OCI-LY3 (cell line): ENCODE measurements around the gene SPAG4.

ENCODE experiments used
- H2AFZ ChIP-seq: fragments of 200-600, 300-600 bp; shearing (Covaris generic); 2 replicates; pipeline ENCODE4 v1.6.0; 2014; ENCODE audit warnings: antibody characterized with exemption, low read depth, low read length
- H3K27ac ChIP-seq: fragments of 200-600, 300-600 bp; sonication (generic); 2 replicates; pipeline ENCODE4 v1.5.1; 2014; ENCODE audit warnings: mild to moderate bottlenecking, low read length, moderate library complexity, mixed read lengths
- H3K27me3 ChIP-seq: fragments of 200-600, 300-600 bp; sonication (generic); 2 replicates; pipeline ENCODE4 v1.6.1; 2014; ENCODE audit warnings: low read depth, low read length, mixed read lengths
- H3K36me3 ChIP-seq: fragments of 200-600, 300-600 bp; sonication (generic); replicated peaks from 2 replicates; pipeline ENCODE3; 2014; ENCODE audit warnings: low read depth, low read length, mixed read lengths
- H3K4me1 ChIP-seq: fragments of 300-600, 200-600 bp; sonication (generic); 2 replicates; pipeline ENCODE4 v1.6.1; 2014; ENCODE audit warnings: low read length, mixed read lengths
- H3K4me2 ChIP-seq: fragments of 200-600, 300-600 bp; sonication (generic); 2 replicates; pipeline ENCODE4 v1.6.1; 2014; ENCODE audit warnings: low read length, mixed read lengths
- H3K4me3 ChIP-seq: fragments of 300-600, 200-600 bp; sonication (generic); 2 replicates; pipeline ENCODE4 v1.5.1; 2014; ENCODE audit warnings: antibody characterized with exemption, mild to moderate bottlenecking, low read length, moderate library complexity
- H3K79me2 ChIP-seq: fragments of 300-600, 200-600 bp; shearing (Covaris generic); 2 replicates; pipeline ENCODE4 v1.6.1; 2014; ENCODE audit warnings: mild to moderate bottlenecking, low read length, mixed read lengths
- H3K9ac ChIP-seq: fragments of 300-600, 200-600 bp; shearing (Covaris generic); 2 replicates; pipeline ENCODE4 v1.6.0; 2014; ENCODE audit warnings: mild to moderate bottlenecking, low read length, moderate library complexity
- H3K9me3 ChIP-seq: fragments of 200-600, 300-600 bp; shearing (Covaris generic); 2 replicates; pipeline ENCODE4 v1.6.1; 2014; ENCODE audit warnings: low read length, mixed read lengths; ENCODE audit not compliant: insufficient read depth
- H4K20me1 ChIP-seq: fragments of 200-600, 300-600 bp; sonication (generic); 2 replicates; pipeline ENCODE4 v1.6.1; 2016; ENCODE audit warnings: low read length, mixed read lengths; ENCODE audit not compliant: insufficient read depth
- EZH2phosphoT487 ChIP-seq: fragments of 200-600 bp; shearing (Covaris generic); IDR thresholded peaks from 2 replicates; pipeline ENCODE4 v1.6.1; 2018; ENCODE audit warnings: antibody characterized with exemption, mixed run types, low read depth
- TF ChIP-seq, protein P1 (sequence below): fragments of 200-600, 300-600 bp; sonication (generic); IDR thresholded peaks from 2 replicates; pipeline ENCODE4 v1.5.1; 2014; ENCODE audit warnings: antibody characterized with exemption, low read length, low read depth

The SPAG4 gene

DNA sequence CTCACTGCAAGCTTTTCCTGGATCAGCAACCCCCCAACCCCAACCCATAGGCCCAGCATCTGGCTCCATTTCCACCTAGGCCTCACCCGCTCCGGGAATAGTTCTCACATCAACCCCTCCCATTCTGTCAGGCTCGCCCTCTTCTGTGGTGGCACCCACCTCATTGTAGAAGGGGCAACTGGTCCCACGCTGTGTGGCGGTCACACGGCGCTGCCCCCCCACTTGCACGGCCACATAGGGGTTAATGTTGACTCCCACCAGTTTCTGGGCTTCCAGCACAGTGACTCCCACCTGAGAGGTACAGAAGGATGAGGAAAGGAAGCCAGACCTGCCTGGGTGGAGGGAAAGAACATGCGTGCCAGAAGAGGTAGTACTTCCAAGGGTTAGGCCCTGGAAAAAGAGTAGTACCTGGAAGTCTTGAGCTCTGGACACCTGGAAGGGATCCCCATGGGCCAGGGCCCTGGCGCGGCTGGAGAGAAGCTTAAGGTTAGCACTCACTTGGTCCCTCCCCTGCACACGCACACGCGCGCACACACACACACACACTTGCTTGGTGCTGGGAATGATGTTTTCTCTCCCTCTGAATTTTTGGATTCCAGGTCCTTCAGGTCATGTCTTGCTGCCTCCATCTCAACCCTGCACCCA is 12.7 kb upstream of the SPAG4 start:
- Histone ChIP-seq H3K27me3 (no peaks in the 10 kb centered on the region), H3K9me3 (no peaks in the 10 kb centered on the region), H3K27ac (no peak overlapping the region), H3K4me2 (no peak overlapping the region), H3K4me3 (no peak overlapping the region), H3K79me2 (no peaks in the 10 kb centered on the region), H2AFZ (no peak overlapping the region), H3K9ac (no peak overlapping the region), H3K4me1 (peaks cover 8% of the 10 kb centered on the region), H3K36me3 (no peaks in the 10 kb centered on the region), H4K20me1 (no peaks in the 10 kb centered on the region)
- TF ChIP-seq, protein P1, sequence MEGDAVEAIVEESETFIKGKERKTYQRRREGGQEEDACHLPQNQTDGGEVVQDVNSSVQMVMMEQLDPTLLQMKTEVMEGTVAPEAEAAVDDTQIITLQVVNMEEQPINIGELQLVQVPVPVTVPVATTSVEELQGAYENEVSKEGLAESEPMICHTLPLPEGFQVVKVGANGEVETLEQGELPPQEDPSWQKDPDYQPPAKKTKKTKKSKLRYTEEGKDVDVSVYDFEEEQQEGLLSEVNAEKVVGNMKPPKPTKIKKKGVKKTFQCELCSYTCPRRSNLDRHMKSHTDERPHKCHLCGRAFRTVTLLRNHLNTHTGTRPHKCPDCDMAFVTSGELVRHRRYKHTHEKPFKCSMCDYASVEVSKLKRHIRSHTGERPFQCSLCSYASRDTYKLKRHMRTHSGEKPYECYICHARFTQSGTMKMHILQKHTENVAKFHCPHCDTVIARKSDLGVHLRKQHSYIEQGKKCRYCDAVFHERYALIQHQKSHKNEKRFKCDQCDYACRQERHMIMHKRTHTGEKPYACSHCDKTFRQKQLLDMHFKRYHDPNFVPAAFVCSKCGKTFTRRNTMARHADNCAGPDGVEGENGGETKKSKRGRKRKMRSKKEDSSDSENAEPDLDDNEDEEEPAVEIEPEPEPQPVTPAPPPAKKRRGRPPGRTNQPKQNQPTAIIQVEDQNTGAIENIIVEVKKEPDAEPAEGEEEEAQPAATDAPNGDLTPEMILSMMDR = no peak
- no peak for TF ChIP-seq EZH2phosphoT487

DNA sequence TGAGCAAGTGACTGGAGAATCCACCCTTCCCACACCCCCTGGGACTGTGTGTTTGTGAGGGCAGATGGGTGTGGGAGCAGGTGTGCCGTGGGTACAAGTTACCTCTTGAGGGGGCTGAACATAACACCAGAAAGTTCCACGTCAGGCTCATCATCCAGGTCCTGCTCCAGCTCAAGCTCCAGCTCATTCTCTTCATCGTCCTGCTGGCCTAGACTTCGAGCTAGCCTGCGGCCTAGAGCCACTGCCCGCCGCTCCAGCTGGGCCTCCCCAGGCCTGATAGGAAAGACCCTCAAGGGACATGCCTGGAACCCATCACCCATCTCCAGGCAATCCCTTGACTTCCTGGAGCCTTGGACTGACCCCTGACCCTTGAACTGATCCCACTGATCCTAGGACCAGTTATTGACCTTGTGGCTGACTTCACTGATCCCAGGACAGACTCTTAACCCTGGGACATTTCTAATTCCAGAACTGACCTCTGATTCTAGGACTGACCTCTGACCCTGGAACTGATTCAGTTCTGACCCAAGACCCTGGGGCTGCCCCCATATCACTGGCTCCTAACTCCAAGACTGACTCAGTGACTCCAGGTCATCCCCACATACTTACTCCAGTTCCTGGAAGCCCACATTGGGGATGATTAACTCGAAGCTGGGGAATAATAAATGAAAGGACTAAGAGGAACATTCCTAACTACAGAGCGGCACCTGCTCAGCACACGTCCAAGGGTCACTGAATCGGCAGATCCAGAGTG is 11.8 kb upstream of the SPAG4 start:
- Histone ChIP-seq H4K20me1 (no peaks in the 10 kb centered on the region), H3K79me2 (no peaks in the 10 kb centered on the region), H3K27ac (no peak overlapping the region), H3K36me3 (no peaks in the 10 kb centered on the region), H3K9ac (no peak overlapping the region), H3K4me2 (no peak overlapping the region), H3K4me3 (no peak overlapping the region), H3K27me3 (no peaks in the 10 kb centered on the region), H3K9me3 (no peaks in the 10 kb centered on the region), H2AFZ (no peak overlapping the region), H3K4me1 (peaks cover 8% of the 10 kb centered on the region)
- no peak for TF ChIP-seq EZH2phosphoT487
- TF ChIP-seq, protein P1 = no peak

DNA sequence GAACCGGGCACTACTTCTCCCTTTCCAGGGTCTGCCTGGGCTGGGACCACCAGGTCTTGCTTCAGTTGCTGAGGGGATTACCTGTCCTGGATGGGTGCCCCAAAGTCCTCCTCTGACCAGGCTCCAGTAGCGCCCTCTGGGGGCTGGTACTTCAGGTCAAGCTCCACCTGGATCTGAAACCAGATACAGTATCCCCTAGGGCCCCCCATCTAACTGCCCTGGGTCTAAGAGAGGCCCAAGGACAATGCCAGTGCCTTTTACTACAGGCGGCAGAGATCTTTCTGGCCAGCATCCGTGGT is 11.2 kb upstream of the SPAG4 start:
- no peaks in the 10 kb centered on the region for H3K36me3 ChIP-seq
- no peak overlapping the region for H3K9ac ChIP-seq
- TF ChIP-seq, protein P1 = peak; percentile 64
- no peak for TF ChIP-seq EZH2phosphoT487
- no peak overlapping the region for H3K27ac ChIP-seq
- no peaks in the 10 kb centered on the region for H3K27me3 ChIP-seq
- H3K79me2 ChIP-seq = no peaks in the 10 kb centered on the region
- H4K20me1 ChIP-seq = no peaks in the 10 kb centered on the region
- H3K4me2 ChIP-seq = no peak overlapping the region
- no peak overlapping the region for H2AFZ ChIP-seq
- H3K4me1 ChIP-seq = peaks cover 8% of the 10 kb centered on the region
- no peak overlapping the region for H3K4me3 ChIP-seq
- no peaks in the 10 kb centered on the region for H3K9me3 ChIP-seq

DNA sequence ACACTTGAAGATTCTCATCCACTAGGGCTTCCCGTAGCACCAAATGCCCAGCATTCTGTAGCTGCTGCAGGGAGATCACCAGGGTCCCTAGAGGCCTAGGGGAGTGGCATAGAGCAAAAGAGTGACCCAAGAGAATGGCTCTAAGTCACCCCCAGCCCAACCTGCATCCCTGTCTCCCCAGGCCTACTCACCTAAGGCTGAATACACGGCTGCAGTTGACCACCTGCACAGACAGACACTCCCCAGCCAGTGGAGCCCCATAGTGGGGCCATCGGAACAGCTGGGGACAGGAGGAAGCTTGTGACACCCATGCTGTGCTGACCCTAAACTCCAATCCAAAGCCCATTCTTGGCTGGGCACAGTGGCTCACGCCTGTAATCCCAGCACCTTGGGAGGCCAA is 9.5 kb upstream of the SPAG4 start:
- Histone ChIP-seq H4K20me1 (no peaks in the 10 kb centered on the region), H3K9me3 (no peaks in the 10 kb centered on the region), H3K27me3 (no peaks in the 10 kb centered on the region), H3K4me1 (peaks cover 12% of the 10 kb centered on the region), H2AFZ (no peak overlapping the region), H3K9ac (no peak overlapping the region), H3K36me3 (no peaks in the 10 kb centered on the region), H3K4me3 (no peak overlapping the region), H3K4me2 (no peak overlapping the region), H3K79me2 (no peaks in the 10 kb centered on the region), H3K27ac (no peak overlapping the region)
- TF ChIP-seq, protein P1 = no peak
- TF ChIP-seq EZH2phosphoT487 = no peak
